ENCODE measurements around the gene MRPS11. TPM values are rescaled to one million over a fixed set of nuclear protein-coding genes. Genes with fewer than 3 reads are reported as not detected.

The MRPS11 gene
- total and polyA plus RNA-seq, 10 of the 15 experiments (the other 5 are each of a cell fraction or from before 2014, with no cell fraction given), result 37.1 to 148 (median 68.7) TPM

GRCh38 chr15:88504445-88504844 is 36.9 kb downstream of the MRPS11 start:
- Histone ChIP-seq H3K27me3 (replicated peaks in 1 of 2; ENCODE audit: control insufficient read depth in 2 of 2, insufficient read depth in 2 of 2, low read length in 1 of 2) (no peaks in the 10 kb centered on the region), H3K79me2 (ENCODE audit: control insufficient read depth, insufficient read depth, low read length) (no peaks in the 10 kb centered on the region), H3K9ac (ENCODE audit: control insufficient read depth, insufficient read depth, low read length) (no peak overlapping the region), H3K4me3 (no peak overlapping the region), H4K20me1 (ENCODE audit: control insufficient read depth, insufficient read depth) (no peaks in the 10 kb centered on the region), H2AFZ (ENCODE audit: control insufficient read depth, low read depth, low read length) (no peak overlapping the region), H3K9me3 (replicated peaks; ENCODE audit: control insufficient read depth, insufficient read depth, low read length) (no peaks in the 10 kb centered on the region), H3K4me2 (ENCODE audit: control insufficient read depth, insufficient read depth) (no peak overlapping the region), H3K4me1 (ENCODE audit: control insufficient read depth, insufficient read depth, low read length) (peaks cover 8% of the 10 kb centered on the region), H3K27ac (ENCODE audit: control insufficient read depth, insufficient read depth) (no peak overlapping the region), H3K36me3 (ENCODE audit: control insufficient read depth in 2 of 2, insufficient read depth in 2 of 2, low read length in 1 of 2) (no peaks in the 10 kb centered on the region)
- DNase-seq (ENCODE audit: low read depth, low spot score) (no peak), ATAC-seq (no peak), FAIRE-seq (no peak)
- ChIA-PET POLR2A (no interaction called here), RAD21 (ENCODE audit: unreplicated experiment) (no interaction called here), SMC1A (ENCODE audit: uncharacterized antibody, unreplicated experiment) (no interaction called here), CTCF (no interaction called here)
- TF ChIP-seq E2F8 (IDR thresholded peaks at IDR 0.05; ENCODE audit: low read depth, partially characterized antibody), result no peak
- TF ChIP-seq E2F4 (IDR thresholded peaks at IDR 0.05; ENCODE audit: low read depth, low read length), result no peak
- no peak for TF ChIP-seq MEF2B (IDR thresholded peaks at IDR 0.05; ENCODE audit: partially characterized antibody, poor library complexity, severe bottlenecking)
- no peak for TF ChIP-seq SREBF1 (IDR thresholded peaks at IDR 0.05; ENCODE audit: low read length)
- TF ChIP-seq JUNB (IDR thresholded peaks at IDR 0.05), result no peak
- TF ChIP-seq STAT1 (conservative IDR thresholded peaks at IDR 0.05), result no peak
- TF ChIP-seq BACH1 (IDR thresholded peaks at IDR 0.05; ENCODE audit: borderline replicate concordance), result no peak
- no peak for TF ChIP-seq BCLAF1 (IDR thresholded peaks at IDR 0.05)
- TF ChIP-seq ZNF384 (IDR thresholded peaks at IDR 0.05; ENCODE audit: borderline replicate concordance, low read depth, low read length), result no peak
- TF ChIP-seq SUZ12 (IDR thresholded peaks at IDR 0.05; ENCODE audit: unreplicated experiment), result no peak
- no peak for TF ChIP-seq JUND (IDR thresholded peaks at IDR 0.05; ENCODE audit: low read depth, low read length)
- no peak for TF ChIP-seq ETV6 (conservative IDR thresholded peaks at IDR 0.05 in 1 of 2, IDR thresholded peaks at IDR 0.05 in 1 of 2; ENCODE audit: borderline replicate concordance in 1 of 2, low read depth in 1 of 2)
- no TSS peak for BruUV-seq (replicated peaks)
- in situ Hi-C loops (cut with MboI) (no loop called here), intact Hi-C loops (cut with micrococcal nuclease; ENCODE audit: unreplicated experiment) (no loop called here)
- WGBS (ENCODE audit: insufficient coverage, insufficient replicate concordance, low lambda C conversion rate, missing lambda C conversion rate), result 87% methylated on average over 1 of the region's 1 CpG
